Chondrocyte (in vitro differentiated cells): Measurements from ENCODE around the gene IGFBP5. TPM values are rescaled to one million over a fixed set of nuclear protein-coding genes. Genes with fewer than 3 reads are reported as not detected.
A peak's percentile ranks its signal among the peaks of the same experiment; 100 is the strongest.

Source experiments
- DNase-seq: peaks from one replicate; pipeline ENCODE4 v3.0.0; 2021; ENCODE audit warnings: mixed read lengths, low spot score
- H3K27ac Mint-ChIP-seq: one replicate; pipeline ENCODE4 v1.8.0; 2021; ENCODE audit warnings: mild to moderate bottlenecking, moderate library complexity, mixed read lengths; ENCODE audit not compliant: unreplicated experiment
- H3K27me3 Mint-ChIP-seq: 2 replicates; pipeline ENCODE4 v1.8.0; 2021; ENCODE audit warnings: low read depth, mixed read lengths
- H3K36me3 Mint-ChIP-seq: 2 replicates; pipeline ENCODE4 v1.8.0; 2021; ENCODE audit warnings: low read depth, mixed read lengths
- H3K4me1 Mint-ChIP-seq: 2 replicates; pipeline ENCODE4 v1.8.0; 2021; ENCODE audit warnings: low read depth, mild to moderate bottlenecking, mixed read lengths
- H3K4me3 Mint-ChIP-seq: one replicate; pipeline ENCODE4 v1.8.0; 2021; ENCODE audit warnings: mild to moderate bottlenecking, moderate library complexity, mixed read lengths; ENCODE audit not compliant: unreplicated experiment
- H3K9me3 Mint-ChIP-seq: 2 replicates; pipeline ENCODE4 v1.8.0; 2021; ENCODE audit warnings: low read depth, mixed read lengths
- CTCF ChIP-seq: fragments of 200-600 bp; sonication (generic); IDR thresholded peaks from 2 replicates; pipeline ENCODE4 v1.5.0; 2021; ENCODE audit warnings: antibody characterized with exemption, mild to moderate bottlenecking, moderate library complexity
- total RNA-seq: library from RNA; stranded (reverse); gene quantifications from 3 replicates; pipeline ENCODE4 v1.2.1, GENCODE V29; 2021

IGFBP5 gene
- total RNA-seq, 1 donor from 2014 or later: 502 TPM

GRCh38 chr2:216632952-216633615, 62.3 kb downstream of the IGFBP5 start, which contains the start of gene IGFBP2:
Gene IGFBP2, plus strand, starts transcription at chr2:216633420. Its CDS starts 104 bp downstream, at chr2:216633524.
- Mint-ChIP-seq H3K27ac (peak within 1 kb of the TSS; percentile 91), H3K4me3 (peak within 1 kb of the TSS; percentile 100), H3K9me3 (peaks cover 2% of the 10 kb centered on the region), H3K27me3 (no peaks in the 10 kb centered on the region), H3K36me3 (peaks cover 15% of the 10 kb centered on the region), H3K4me1 (peaks cover 46% of the 10 kb centered on the region)
- no peak for TF ChIP-seq CTCF
- no peak for DNase-seq

GRCh38 chr2:216632346-216632951, 62.9 kb downstream of the IGFBP5 start:
- no peak for TF ChIP-seq CTCF
- Mint-ChIP-seq H3K9me3 (peaks cover 5% of the 10 kb centered on the region), H3K4me1 (peaks cover 40% of the 10 kb centered on the region), H3K27ac (peak overlapping the region; percentile 71), H3K36me3 (peaks cover 12% of the 10 kb centered on the region), H3K4me3 (peak overlapping the region; percentile 81), H3K27me3 (no peaks in the 10 kb centered on the region)
- no peak for DNase-seq

- peaks cover 16% of the 10 kb centered on the region for H3K4me1 Mint-ChIP-seq
- no peak for TF ChIP-seq CTCF
- no peak overlapping the region for H3K27ac Mint-ChIP-seq
- no peak overlapping the region for H3K4me3 Mint-ChIP-seq
- H3K9me3 Mint-ChIP-seq: peaks cover 5% of the 10 kb centered on the region
- no peaks in the 10 kb centered on the region for H3K27me3 Mint-ChIP-seq
- DNase-seq: no peak
- H3K36me3 Mint-ChIP-seq: peaks cover 6% of the 10 kb centered on the region
Measured at GRCh38 chr2:216629784-216630183, 65.6 kb downstream of the IGFBP5 start.

GRCh38 chr2:216626875-216627245, 68.5 kb downstream of the IGFBP5 start:
- Mint-ChIP-seq H3K9me3 (peaks cover 8% of the 10 kb centered on the region), H3K27ac (no peak overlapping the region), H3K4me3 (no peak overlapping the region), H3K4me1 (peaks cover 4% of the 10 kb centered on the region), H3K36me3 (peaks cover under 1% of the 10 kb centered on the region), H3K27me3 (no peaks in the 10 kb centered on the region)
- no peak for TF ChIP-seq CTCF
- no peak for DNase-seq

GRCh38 chr2:216626168-216626874, 69.0 kb downstream of the IGFBP5 start:
- H3K36me3 Mint-ChIP-seq: no peaks in the 10 kb centered on the region
- H3K4me3 Mint-ChIP-seq: no peak overlapping the region
- H3K27ac Mint-ChIP-seq: no peak overlapping the region
- peaks cover 8% of the 10 kb centered on the region for H3K9me3 Mint-ChIP-seq
- no peak for TF ChIP-seq CTCF
- DNase-seq: no peak
- no peaks in the 10 kb centered on the region for H3K27me3 Mint-ChIP-seq
- peaks cover 1% of the 10 kb centered on the region for H3K4me1 Mint-ChIP-seq
